HG02870 (cell line): ENCODE results near the gene YPEL1.
"Not testable (repeated sequence)": the region's sequence is repeated elsewhere in the genome, so short reads cannot be mapped to it uniquely, and the experiment has no call there.

Experiments used
- ATAC-seq: cut with Tn5 transposase; IDR thresholded peaks from one replicate; pipeline ENCODE4 v1.9.1; 2021; ENCODE audit warnings: mild to moderate bottlenecking, moderate library complexity; ENCODE audit not compliant: unreplicated experiment

Gene YPEL1

GRCh38 chr22:21724496-21724895, 11.1 kb downstream of the YPEL1 start:
- not testable (repeated sequence) for ATAC-seq

- ATAC-seq: not testable (repeated sequence)
These were observed 14.3 kb downstream of the YPEL1 start for GRCh38 chr22:21721195-21721852.

DNA sequence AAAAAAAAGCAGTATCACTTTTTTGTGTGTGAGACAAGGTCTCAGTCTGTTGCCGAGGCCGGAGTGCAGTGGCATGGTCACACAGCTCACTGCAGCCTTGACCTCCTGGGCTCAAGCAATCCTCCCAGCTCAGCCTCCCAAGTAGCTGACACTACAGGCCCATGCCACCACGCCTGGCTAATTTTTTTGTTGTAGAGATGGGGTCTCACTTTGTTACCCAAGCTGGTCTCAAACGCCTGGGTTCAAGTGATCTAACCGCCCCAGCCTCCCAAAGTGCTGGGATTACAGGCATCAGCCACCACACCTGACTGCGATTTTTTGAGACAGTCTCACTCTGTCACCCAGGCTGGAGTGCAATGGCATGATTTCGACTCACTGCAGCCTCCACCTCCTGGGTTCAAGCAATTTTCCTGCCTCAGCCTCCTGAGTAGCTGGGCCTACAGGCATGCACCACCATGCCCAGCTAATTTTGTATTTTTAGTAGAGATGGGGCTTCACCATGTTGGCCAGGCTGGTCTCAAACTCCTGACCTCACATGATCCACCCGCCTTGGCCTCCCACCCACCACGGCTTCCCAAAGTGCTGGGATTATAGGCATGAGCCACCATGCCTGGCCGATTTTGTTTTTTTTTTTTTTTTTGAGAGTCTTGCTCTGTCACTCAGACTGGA, 15.3 kb downstream of the YPEL1 start:
- ATAC-seq: not testable (repeated sequence)

DNA sequence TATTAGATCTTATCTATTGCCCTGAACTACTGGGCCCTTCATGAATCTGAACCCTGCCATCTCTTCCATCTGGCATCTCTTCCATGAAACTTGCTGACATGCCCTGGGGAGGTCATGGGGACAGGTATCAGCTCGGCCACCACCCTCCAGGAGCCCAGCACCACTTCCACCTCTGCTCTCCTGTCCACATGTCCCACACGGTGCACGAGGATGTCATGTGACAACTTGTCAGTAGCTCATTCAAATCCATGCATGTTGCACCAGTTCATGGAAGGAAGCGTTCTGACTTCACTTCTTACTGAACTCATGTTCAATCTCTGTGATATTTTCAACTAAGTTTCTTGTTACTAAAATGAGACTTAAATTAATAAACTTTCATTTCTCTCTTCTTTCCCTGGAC, 16.6 kb downstream of the YPEL1 start:
- no peak for ATAC-seq

DNA sequence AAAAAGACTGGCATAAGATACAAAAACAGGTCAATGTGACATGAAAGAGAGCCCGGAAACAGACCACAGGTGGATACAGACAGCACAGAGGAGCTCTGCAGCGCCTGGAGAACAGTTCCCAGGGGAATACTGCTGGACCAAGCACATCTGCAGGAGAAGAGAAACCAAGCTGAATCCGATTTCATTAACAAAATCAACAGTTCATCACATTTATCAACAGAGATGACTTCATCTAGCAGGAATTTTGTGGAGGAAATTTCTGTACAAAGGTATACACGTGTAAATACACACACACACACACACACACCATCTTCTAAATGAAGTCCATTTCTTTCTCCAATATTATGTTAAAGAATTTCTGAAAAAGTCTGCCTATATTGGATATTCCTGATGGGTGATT, 17.1 kb downstream of the YPEL1 start:
- no peak for ATAC-seq

DNA sequence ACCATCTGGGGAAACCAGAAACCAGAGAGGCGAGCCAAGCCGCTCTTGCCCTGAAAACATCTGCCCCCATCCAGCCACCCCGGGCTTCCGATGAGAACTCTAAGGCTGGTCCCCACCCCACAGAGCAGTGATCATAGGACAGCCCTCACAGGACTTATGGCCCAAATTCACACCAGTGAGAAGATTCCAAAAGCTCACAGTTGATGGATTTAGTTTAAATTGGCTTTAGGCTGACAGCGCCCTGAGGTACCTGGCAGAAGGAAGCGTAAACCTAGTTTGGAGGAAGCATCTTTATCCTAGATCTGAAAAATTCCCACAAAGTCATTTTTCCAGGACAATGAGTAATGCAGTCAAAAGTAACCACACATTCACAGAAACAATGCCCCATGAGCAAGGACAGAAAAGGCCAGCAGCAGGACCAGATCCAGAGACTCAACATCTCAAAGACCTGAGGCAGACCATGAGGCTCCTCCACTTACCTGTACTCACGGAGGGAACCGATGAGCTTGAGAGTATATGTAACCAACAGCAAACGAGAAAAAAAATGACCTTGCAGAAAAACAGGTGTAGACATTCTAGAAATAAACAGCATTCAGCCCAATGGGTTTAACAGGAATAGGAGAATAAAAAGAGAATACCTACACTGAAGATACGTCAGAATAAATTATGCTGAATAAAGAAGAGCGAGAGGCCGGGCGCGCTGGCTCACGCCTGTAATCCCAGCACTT, 19.0 kb downstream of the YPEL1 start:
- ATAC-seq: not testable (repeated sequence)

GRCh38 chr22:21714786-21715185, 20.8 kb downstream of the YPEL1 start:
- ATAC-seq: no peak

- no peak for ATAC-seq
These were observed 21.4 kb downstream of the YPEL1 start for GRCh38 chr22:21714059-21714770.

- no peak for ATAC-seq
These were observed 22.1 kb downstream of the YPEL1 start for GRCh38 chr22:21713428-21714058.

- ATAC-seq: no peak
These were observed 22.7 kb downstream of the YPEL1 start for GRCh38 chr22:21712751-21713427.

GRCh38 chr22:21711851-21712250, 23.7 kb downstream of the YPEL1 start:
- ATAC-seq: no peak

DNA sequence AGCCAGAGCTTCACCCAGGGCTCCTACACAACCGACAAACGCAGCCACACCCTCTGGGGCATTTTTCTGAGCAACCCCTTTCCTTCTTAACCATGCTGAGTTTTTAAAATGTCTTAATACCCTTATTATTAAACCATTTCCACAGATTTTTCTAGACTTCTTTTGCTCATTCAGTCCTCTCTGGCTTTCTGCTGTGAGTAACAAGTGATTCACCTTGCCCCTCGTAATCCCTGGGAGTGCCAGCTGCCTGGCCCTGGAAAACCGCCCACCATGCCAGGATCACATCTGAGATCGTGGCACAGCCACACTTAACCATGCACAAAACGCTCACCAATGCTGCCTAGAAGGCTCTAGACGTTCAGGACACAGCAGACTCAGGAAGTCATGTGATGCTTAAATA, 25.4 kb downstream of the YPEL1 start:
- no peak for ATAC-seq

- no peak for ATAC-seq
These were observed 25.9 kb downstream of the YPEL1 start for GRCh38 chr22:21709688-21710087.

DNA sequence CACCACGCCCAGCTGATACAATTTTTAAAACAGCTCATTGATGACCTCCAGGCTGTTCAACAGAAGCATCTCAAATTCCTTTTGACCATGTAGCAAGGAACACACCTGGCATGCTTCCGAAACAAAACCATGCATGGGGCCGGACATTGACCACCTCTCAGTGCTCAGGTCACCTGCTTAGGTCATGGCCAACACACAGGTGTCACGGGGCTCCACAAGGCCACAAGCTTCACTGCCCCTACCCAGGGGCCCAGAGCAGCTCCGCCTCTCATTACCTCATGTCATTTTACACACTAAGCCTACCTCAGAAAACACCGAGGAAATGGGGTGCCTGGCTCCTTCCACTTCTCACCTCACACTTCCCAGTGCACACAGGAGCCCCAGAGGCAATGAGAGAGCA, 26.6 kb downstream of the YPEL1 start:
- ATAC-seq: no peak

GRCh38 chr22:21707677-21708076, 27.9 kb downstream of the YPEL1 start:
- ATAC-seq: no peak

DNA sequence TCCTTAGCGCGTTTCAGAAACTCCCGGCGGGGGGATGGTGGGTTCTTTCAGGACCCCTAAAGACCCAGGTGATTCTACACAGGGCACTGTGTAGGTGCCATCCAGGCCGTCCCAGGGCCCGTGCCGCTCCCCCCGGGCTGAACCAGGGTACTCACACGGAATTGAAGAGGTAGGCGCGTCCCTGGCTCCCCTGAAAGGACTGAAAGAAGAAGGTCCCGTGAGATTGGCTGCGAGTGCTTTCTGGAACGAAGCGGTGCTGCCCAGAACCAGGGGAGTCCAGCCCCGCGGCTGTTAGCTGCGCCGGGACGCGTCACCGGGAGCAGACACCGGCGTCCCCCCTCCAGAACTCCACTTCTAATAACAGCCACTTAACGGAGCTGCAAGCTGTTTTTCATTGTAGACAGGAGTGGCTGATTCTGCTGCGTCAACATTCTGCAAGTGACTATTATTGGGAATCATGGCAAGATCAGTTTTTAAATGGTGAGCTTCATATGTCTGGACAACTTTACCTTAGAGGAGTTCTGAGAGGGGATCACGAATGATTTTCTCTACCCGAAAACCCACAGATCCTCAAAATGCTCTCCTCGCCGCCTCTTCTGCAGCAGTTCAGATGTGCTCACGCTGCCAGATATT, 31.8 kb downstream of the YPEL1 start:
- no peak for ATAC-seq

GRCh38 chr22:21702700-21703683, 32.6 kb downstream of the YPEL1 start:
- no peak for ATAC-seq

- ATAC-seq: no peak
These were observed 33.5 kb downstream of the YPEL1 start for GRCh38 chr22:21702094-21702493.
